Breast epithelium (tissue), 3 donors: Measurements from ENCODE around the gene H2BK1.

Experiments used
- CTCF ChIP-seq, 3 donors: fragments of 450-650 bp; IDR thresholded peaks; one replicate each; pipeline ENCODE4 v1.5.1; 2016 to 2017; ENCODE audit warnings: antibody characterized with exemption in 3 of 3, mild to moderate bottlenecking in 3 of 3, moderate library complexity in 3 of 3
- POLR2A ChIP-seq: fragments of 450-650 bp; IDR thresholded peaks from one replicate; pipeline ENCODE4 v1.6.1; 2016; ENCODE audit warnings: antibody characterized with exemption, mild to moderate bottlenecking, moderate library complexity
- POLR2AphosphoS5 ChIP-seq, 3 donors: sonication (generic); formaldehyde crosslinking; IDR thresholded peaks; one replicate each; pipeline ENCODE4 v1.6.1; 2017; ENCODE audit warnings: antibody characterized with exemption in 3 of 3

- no peak for TF ChIP-seq POLR2A
- no peak for TF ChIP-seq CTCF (IDR thresholded peaks at IDR 0.05)
- TF ChIP-seq POLR2AphosphoS5 (IDR thresholded peaks at IDR 0.05), result no peak
These were observed 5.1 kb upstream of the H2BK1 start for GRCh38 chr7:151215396-151215795.
